ENCODE results near the gene GNPTG. TPM values are rescaled to one million over a fixed set of nuclear protein-coding genes. Genes with fewer than 3 reads are reported as not detected.

Gene GNPTG
- total RNA-seq, 3 donors from 2014 or later = 50.1 to 68.9 (median 57.3) TPM

- DNase-seq = no peak
- ATAC-seq = no peak
- H3K9me3 ChIP-seq = no peaks in the 10 kb centered on the region
- H3K4me3 ChIP-seq = no peak overlapping the region
- TF ChIP-seq CTCF (IDR thresholded peaks at IDR 0.05) = no peak
- intact Hi-C loops (cut with DNase I, micrococcal nuclease) = no loop called here
- no peaks in the 10 kb centered on the region for H3K36me3 ChIP-seq (ENCODE audit: low read depth)
- H3K4me1 ChIP-seq (ENCODE audit: low read depth) = peaks cover 30% of the 10 kb centered on the region
Measured at GRCh38 chr16:1346422-1347285, 5.1 kb upstream of the GNPTG start.

DNA sequence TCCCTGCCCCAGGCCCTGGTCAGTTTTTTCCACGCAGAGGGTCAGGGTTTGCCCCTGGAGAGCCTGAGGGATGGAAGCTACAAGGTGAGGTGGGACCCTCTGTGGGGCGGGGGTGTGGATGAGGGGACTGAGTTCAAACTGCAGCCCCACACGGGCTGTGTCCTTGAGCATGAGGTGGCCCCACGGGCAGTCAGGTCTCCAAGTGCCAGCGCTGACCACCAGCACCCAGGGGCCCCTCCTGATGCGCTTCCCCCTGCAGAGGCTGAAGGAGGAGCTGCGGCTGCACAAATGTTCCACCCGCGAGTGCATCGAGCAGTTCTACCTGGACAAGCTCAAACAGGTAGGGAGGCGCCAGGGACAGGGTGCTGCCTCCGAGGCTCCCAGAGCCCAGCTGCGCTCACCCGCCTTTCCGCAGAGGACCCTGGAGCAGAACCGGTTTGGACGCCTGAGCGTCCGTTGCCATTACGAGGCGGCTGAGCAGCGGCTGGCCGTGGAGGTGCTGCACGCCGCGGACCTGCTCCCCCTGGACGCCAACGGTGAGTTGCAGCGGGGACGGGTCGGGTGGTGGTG is 4.4 kb upstream of the GNPTG start:
- no peak for TF ChIP-seq CTCF (IDR thresholded peaks at IDR 0.05)
- intact Hi-C loops (cut with DNase I, micrococcal nuclease) = no loop called here
- DNase-seq = no peak

GRCh38 chr16:1347962-1348361 is 3.8 kb upstream of the GNPTG start:
- TF ChIP-seq CTCF (IDR thresholded peaks at IDR 0.05) = no peak
- H3K4me3 ChIP-seq = no peak overlapping the region
- H3K4me1 ChIP-seq (ENCODE audit: low read depth) = peaks cover 28% of the 10 kb centered on the region
- no peak for ATAC-seq
- no peaks in the 10 kb centered on the region for H3K9me3 ChIP-seq
- DNase-seq = no peak
- intact Hi-C loops (cut with DNase I, micrococcal nuclease) = no loop called here
- H3K36me3 ChIP-seq (ENCODE audit: low read depth) = no peaks in the 10 kb centered on the region

More for the DNA sequence above, 4.4 kb upstream of the GNPTG start:
- Histone ChIP-seq H3K36me3 (ENCODE audit: low read depth) (no peaks in the 10 kb centered on the region), H3K4me3 (no peak overlapping the region), H3K4me1 (ENCODE audit: low read depth) (peaks cover 26% of the 10 kb centered on the region), H3K9me3 (no peaks in the 10 kb centered on the region)
- ATAC-seq = no peak

- ATAC-seq (no peak), DNase-seq (no peak)
- H3K4me1 ChIP-seq (ENCODE audit: low read depth) = peaks cover 27% of the 10 kb centered on the region
- no peaks in the 10 kb centered on the region for H3K36me3 ChIP-seq (ENCODE audit: low read depth)
- H3K9me3 ChIP-seq = no peaks in the 10 kb centered on the region
- H3K4me3 ChIP-seq = no peak overlapping the region
- intact Hi-C loops (cut with DNase I, micrococcal nuclease) = no loop called here
- no peak for TF ChIP-seq CTCF (IDR thresholded peaks at IDR 0.05)
Measured at GRCh38 chr16:1348441-1348840, 3.3 kb upstream of the GNPTG start.

- ATAC-seq (no peak), DNase-seq (no peak)
- no peak overlapping the region for H3K4me3 ChIP-seq
- no peaks in the 10 kb centered on the region for H3K9me3 ChIP-seq
- TF ChIP-seq CTCF (IDR thresholded peaks at IDR 0.05) = no peak
- H3K36me3 ChIP-seq (ENCODE audit: low read depth) = no peaks in the 10 kb centered on the region
- H3K4me1 ChIP-seq (ENCODE audit: low read depth) = peaks cover 22% of the 10 kb centered on the region
- intact Hi-C loops (cut with DNase I, micrococcal nuclease) = no loop called here
Measured at GRCh38 chr16:1348926-1349325, 2.8 kb upstream of the GNPTG start.
